HG03175 (cell line): ENCODE data around the gene ACMSD.
"Not testable (repeated sequence)": the region's sequence is repeated elsewhere in the genome, so short reads cannot be mapped to it uniquely, and the experiment has no call there.

Experiments
- ATAC-seq: cut with Tn5 transposase; IDR thresholded peaks from one replicate; pipeline ENCODE4 v1.9.1; 2021; ENCODE audit warnings: mild to moderate bottlenecking, moderate library complexity; ENCODE audit not compliant: unreplicated experiment

ACMSD gene

GRCh38 chr2:134847582-134847981 is 9.2 kb downstream of the ACMSD start:
- not testable (repeated sequence) for ATAC-seq

- no peak for ATAC-seq
Observed at GRCh38 chr2:134852518-134852917, 14.1 kb downstream of the ACMSD start.

- no peak for ATAC-seq
Observed at GRCh38 chr2:134855709-134856108, 17.3 kb downstream of the ACMSD start.

- no peak for ATAC-seq
Observed at GRCh38 chr2:134858245-134858644, 19.8 kb downstream of the ACMSD start.

GRCh38 chr2:134861173-134861572 is 22.8 kb downstream of the ACMSD start:
- no peak for ATAC-seq

- no peak for ATAC-seq
Observed at GRCh38 chr2:134862069-134862468, 23.7 kb downstream of the ACMSD start.

- no peak for ATAC-seq
Observed at GRCh38 chr2:134862674-134863073, 24.3 kb downstream of the ACMSD start.

GRCh38 chr2:134863446-134863845 is 25.0 kb downstream of the ACMSD start:
- no peak for ATAC-seq

GRCh38 chr2:134865067-134865787 is 26.8 kb downstream of the ACMSD start:
- no peak for ATAC-seq

- ATAC-seq, result no peak
Observed at GRCh38 chr2:134866498-134867099, 28.2 kb downstream of the ACMSD start.

- ATAC-seq, result no peak
Observed at GRCh38 chr2:134869946-134870736, 31.7 kb downstream of the ACMSD start.

- no peak for ATAC-seq
Observed at GRCh38 chr2:134873152-134873551, 34.7 kb downstream of the ACMSD start.

GRCh38 chr2:134875309-134875708 is 36.9 kb downstream of the ACMSD start:
- no peak for ATAC-seq

GRCh38 chr2:134882773-134883172 is 44.4 kb downstream of the ACMSD start:
- ATAC-seq, result no peak

- no peak for ATAC-seq
Observed at GRCh38 chr2:134883552-134884293, 45.3 kb downstream of the ACMSD start.

- no peak for ATAC-seq
Observed at GRCh38 chr2:134884435-134884834, 46.0 kb downstream of the ACMSD start.

- no peak for ATAC-seq
Observed at GRCh38 chr2:134892282-134893035, 54.0 kb downstream of the ACMSD start.

GRCh38 chr2:134897932-134898331 is 59.5 kb downstream of the ACMSD start:
- ATAC-seq, result no peak

- no peak for ATAC-seq
Observed at GRCh38 chr2:134899204-134899603, 60.8 kb downstream of the ACMSD start.

- no peak for ATAC-seq
Observed at GRCh38 chr2:134900151-134900550, 61.7 kb downstream of the ACMSD start.
